ENCODE data around the gene ATE1.

ATE1 gene

GRCh38 chr10:121722665-121723064 lies 205.2 kb downstream of the ATE1 start:
- Histone ChIP-seq H3K9ac (ENCODE audit: low read length) (no peak overlapping the region), H3K36me3 (replicated peaks; ENCODE audit: low read depth, low read length) (no peaks in the 10 kb centered on the region), H3K27me3 (ENCODE audit: low read depth, low read length) (no peaks in the 10 kb centered on the region)

GRCh38 chr10:121721257-121721656 lies 206.6 kb downstream of the ATE1 start:
- Histone ChIP-seq H3K27ac (ENCODE audit: low read length) (no peak overlapping the region), H3K79me2 (ENCODE audit: low read length) (no peaks in the 10 kb centered on the region), H3K27me3 (ENCODE audit: low read depth, low read length) (no peaks in the 10 kb centered on the region), H3K4me1 (ENCODE audit: low read length) (no peaks in the 10 kb centered on the region), H4K20me1 (ENCODE audit: insufficient read depth, low read length) (no peaks in the 10 kb centered on the region), H3K36me3 (replicated peaks; ENCODE audit: low read depth, low read length) (no peaks in the 10 kb centered on the region), H2AFZ (ENCODE audit: low read depth, low read length) (no peak overlapping the region), H3K9ac (ENCODE audit: low read length) (no peak overlapping the region), H3K9me3 (ENCODE audit: insufficient read depth, low read length) (no peaks in the 10 kb centered on the region), H3K4me2 (ENCODE audit: low read length) (no peak overlapping the region), H3K4me3 (ENCODE audit: low read length) (no peak overlapping the region)
- no peak for TF ChIP-seq EZH2phosphoT487 (IDR thresholded peaks at IDR 0.05; ENCODE audit: low read depth)
- TF ChIP-seq CTCF (IDR thresholded peaks at IDR 0.05; ENCODE audit: low read depth, low read length) = no peak

More at GRCh38 chr10:121722665-121723064, 205.2 kb downstream of the ATE1 start:
- H2AFZ ChIP-seq (ENCODE audit: low read depth, low read length) = no peak overlapping the region
- no peaks in the 10 kb centered on the region for H3K4me1 ChIP-seq (ENCODE audit: low read length)
- H3K27ac ChIP-seq (ENCODE audit: low read length) = no peak overlapping the region
- TF ChIP-seq CTCF (IDR thresholded peaks at IDR 0.05; ENCODE audit: low read depth, low read length) = no peak
- TF ChIP-seq EZH2phosphoT487 (IDR thresholded peaks at IDR 0.05; ENCODE audit: low read depth) = no peak
- H3K79me2 ChIP-seq (ENCODE audit: low read length) = no peaks in the 10 kb centered on the region
- H3K4me3 ChIP-seq (ENCODE audit: low read length) = no peak overlapping the region
- no peaks in the 10 kb centered on the region for H4K20me1 ChIP-seq (ENCODE audit: insufficient read depth, low read length)
- H3K4me2 ChIP-seq (ENCODE audit: low read length) = no peak overlapping the region
- no peaks in the 10 kb centered on the region for H3K9me3 ChIP-seq (ENCODE audit: insufficient read depth, low read length)

- H4K20me1 ChIP-seq (ENCODE audit: insufficient read depth, low read length) = no peaks in the 10 kb centered on the region
- H3K4me2 ChIP-seq (ENCODE audit: low read length) = no peak overlapping the region
- no peaks in the 10 kb centered on the region for H3K9me3 ChIP-seq (ENCODE audit: insufficient read depth, low read length)
- no peaks in the 10 kb centered on the region for H3K27me3 ChIP-seq (ENCODE audit: low read depth, low read length)
- H3K36me3 ChIP-seq (replicated peaks; ENCODE audit: low read depth, low read length) = no peaks in the 10 kb centered on the region
- TF ChIP-seq EZH2phosphoT487 (IDR thresholded peaks at IDR 0.05; ENCODE audit: low read depth) = no peak
- TF ChIP-seq CTCF (IDR thresholded peaks at IDR 0.05; ENCODE audit: low read depth, low read length) = no peak
- H3K9ac ChIP-seq (ENCODE audit: low read length) = no peak overlapping the region
- no peak overlapping the region for H2AFZ ChIP-seq (ENCODE audit: low read depth, low read length)
- no peak overlapping the region for H3K4me3 ChIP-seq (ENCODE audit: low read length)
- H3K4me1 ChIP-seq (ENCODE audit: low read length) = no peaks in the 10 kb centered on the region
- H3K27ac ChIP-seq (ENCODE audit: low read length) = no peak overlapping the region
- no peaks in the 10 kb centered on the region for H3K79me2 ChIP-seq (ENCODE audit: low read length)
Observed at GRCh38 chr10:121715969-121716368, 211.9 kb downstream of the ATE1 start.

GRCh38 chr10:121715076-121715475 lies 212.8 kb downstream of the ATE1 start:
- Histone ChIP-seq H4K20me1 (ENCODE audit: insufficient read depth, low read length) (no peaks in the 10 kb centered on the region), H3K9ac (ENCODE audit: low read length) (no peak overlapping the region), H3K79me2 (ENCODE audit: low read length) (no peaks in the 10 kb centered on the region), H3K4me2 (ENCODE audit: low read length) (no peak overlapping the region), H3K9me3 (ENCODE audit: insufficient read depth, low read length) (no peaks in the 10 kb centered on the region), H3K27ac (ENCODE audit: low read length) (no peak overlapping the region), H3K27me3 (ENCODE audit: low read depth, low read length) (no peaks in the 10 kb centered on the region), H2AFZ (ENCODE audit: low read depth, low read length) (no peak overlapping the region), H3K4me3 (ENCODE audit: low read length) (no peak overlapping the region), H3K36me3 (replicated peaks; ENCODE audit: low read depth, low read length) (no peaks in the 10 kb centered on the region), H3K4me1 (ENCODE audit: low read length) (no peaks in the 10 kb centered on the region)
- no peak for TF ChIP-seq EZH2phosphoT487 (IDR thresholded peaks at IDR 0.05; ENCODE audit: low read depth)
- TF ChIP-seq CTCF (IDR thresholded peaks at IDR 0.05; ENCODE audit: low read depth, low read length) = no peak
